Left forelimb (tissue), 1 donor: ENCODE measurements around the gene RALGDS.
"Not testable (repeated sequence)": the region's sequence is repeated elsewhere in the genome, so short reads cannot be mapped to it uniquely, and the experiment has no call there.

Experiments used
- DNase-seq: peaks from one replicate; pipeline ENCODE4 v3.0.0-alpha.2; 2018; ENCODE audit warnings: low spot score

Gene RALGDS

DNA sequence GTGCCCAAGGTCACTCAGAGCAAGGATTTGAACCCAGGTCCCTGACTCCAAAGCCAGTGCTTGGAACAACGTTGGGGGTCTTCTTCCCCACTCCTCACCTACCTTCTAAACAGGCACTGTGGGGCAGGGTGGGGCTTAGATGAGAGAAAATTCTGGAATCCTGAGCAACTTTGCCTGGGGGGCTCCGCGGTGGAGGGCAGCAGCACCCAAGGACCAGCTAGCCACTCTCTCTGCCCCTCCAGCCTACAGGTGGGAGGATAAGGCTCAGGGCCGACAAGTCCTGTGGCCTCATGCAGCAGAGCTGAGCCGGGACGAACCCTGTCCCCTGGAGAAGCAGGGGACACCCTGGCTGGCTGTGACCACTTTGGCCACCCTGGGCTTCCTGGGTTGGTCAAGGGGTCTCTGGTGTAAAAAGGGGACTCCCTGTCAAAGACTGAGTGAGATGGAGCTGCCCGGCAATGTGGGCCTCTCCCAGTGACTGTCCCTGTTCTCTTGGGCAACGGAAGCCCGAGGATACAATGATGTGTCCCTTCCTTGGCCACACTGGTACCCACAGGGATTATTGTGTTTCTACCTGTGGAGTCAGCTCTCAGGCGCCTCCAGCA, 32.8 kb downstream of the RALGDS start:
- DNase-seq: no peak

DNA sequence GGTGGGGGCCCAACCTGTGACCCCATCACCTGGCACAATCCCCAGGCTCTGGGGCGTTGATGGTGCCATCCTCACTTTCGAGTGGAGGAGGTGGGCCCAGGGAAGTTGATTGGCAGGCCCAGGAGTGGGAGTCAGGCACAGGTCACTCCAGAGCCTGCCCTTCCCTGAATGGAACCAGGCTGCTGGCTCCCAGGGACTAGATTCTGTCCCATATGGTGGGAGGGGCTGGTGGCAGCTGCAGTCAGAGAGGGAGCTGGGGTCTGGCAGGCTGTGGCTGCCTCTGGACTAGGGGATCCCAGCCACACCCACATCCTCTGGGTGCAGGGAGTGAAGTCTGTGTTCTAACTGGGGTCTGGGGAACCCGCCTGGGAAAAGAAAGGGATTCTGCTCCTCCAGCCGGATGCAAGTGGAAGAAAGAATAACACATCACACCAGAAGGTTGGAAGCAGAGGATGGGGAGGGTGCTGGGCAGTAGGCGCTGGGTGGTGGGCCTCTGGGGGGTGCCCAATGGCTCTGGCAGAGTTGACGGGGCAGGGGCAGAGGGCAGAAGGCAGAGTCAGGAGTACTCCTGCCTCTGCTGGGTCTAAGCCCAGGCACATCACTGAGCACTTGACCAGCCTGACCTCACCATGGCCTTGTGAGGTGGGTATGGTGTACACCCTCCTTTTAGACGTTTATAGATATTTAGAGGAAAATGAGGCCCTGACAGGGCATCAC, 33.5 kb downstream of the RALGDS start:
- no peak for DNase-seq

- DNase-seq: no peak
These were observed 34.1 kb downstream of the RALGDS start for GRCh38 chr9:133086894-133087293.

- not testable (repeated sequence) for DNase-seq
These were observed 34.7 kb downstream of the RALGDS start for GRCh38 chr9:133086212-133086860.

GRCh38 chr9:133083688-133084087, 37.4 kb downstream of the RALGDS start:
- not testable (repeated sequence) for DNase-seq

DNA sequence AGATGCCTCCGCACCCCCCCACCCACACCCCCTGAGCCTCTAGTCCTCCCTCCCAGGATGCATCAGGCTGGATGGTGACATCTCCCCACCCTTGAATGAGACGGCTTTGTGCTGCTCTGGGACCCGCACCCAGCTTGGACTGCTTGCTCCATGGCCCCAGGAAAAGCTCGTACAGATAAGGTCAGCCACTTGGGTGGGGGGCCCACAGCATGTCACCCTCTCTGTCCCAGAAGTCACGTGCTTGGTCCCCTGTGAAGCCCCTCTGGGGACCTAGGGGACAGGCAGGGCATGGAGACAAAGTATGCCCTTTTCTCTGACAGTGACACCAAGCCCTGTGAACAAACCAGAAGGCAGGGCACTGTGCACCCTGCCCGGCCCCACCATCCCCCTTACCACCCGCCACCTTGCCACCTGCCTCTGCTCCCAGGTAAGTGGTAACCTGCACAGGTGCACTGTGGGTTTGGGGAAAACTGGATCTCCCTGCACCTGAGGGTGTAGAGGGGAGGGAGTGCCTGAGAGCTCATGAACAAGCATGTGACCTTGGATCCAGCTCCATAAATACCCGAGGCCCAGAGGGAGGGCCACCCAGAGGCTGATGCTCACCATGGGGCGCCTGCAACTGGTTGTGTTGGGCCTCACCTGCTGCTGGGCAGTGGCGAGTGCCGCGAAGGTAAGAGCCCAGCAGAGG, 38.9 kb downstream of the RALGDS start:
- DNase-seq: not testable (repeated sequence)

- not testable (repeated sequence) for DNase-seq
These were observed 40.0 kb downstream of the RALGDS start for GRCh38 chr9:133080786-133081779.

- no peak for DNase-seq
These were observed 40.9 kb downstream of the RALGDS start for GRCh38 chr9:133080161-133080560.

GRCh38 chr9:133078486-133078885, 42.6 kb downstream of the RALGDS start:
- no peak for DNase-seq

DNA sequence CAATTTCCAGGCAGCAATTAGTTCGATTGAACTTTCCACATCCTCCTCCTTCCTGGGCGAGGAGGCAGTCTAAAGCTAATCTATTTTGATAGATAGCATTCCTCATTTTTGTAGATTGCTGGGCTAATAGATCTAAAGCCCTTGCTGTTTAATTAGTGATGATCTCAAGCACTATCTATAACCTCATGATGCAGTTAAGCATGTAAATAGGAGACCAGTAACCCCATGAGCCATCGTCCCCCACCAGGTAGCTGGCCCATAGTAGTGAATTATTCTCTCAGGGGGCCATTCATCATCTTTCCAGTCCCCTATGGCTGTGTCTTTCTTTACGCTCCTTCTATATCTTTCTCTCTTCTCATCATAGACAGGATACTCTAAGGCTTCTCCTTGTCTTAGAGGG, 44.3 kb downstream of the RALGDS start:
- DNase-seq: no peak

GRCh38 chr9:133075925-133076630, 45.0 kb downstream of the RALGDS start:
- DNase-seq: no peak

- DNase-seq: no peak
These were observed 46.9 kb downstream of the RALGDS start for GRCh38 chr9:133074111-133074651.

- no peak for DNase-seq
These were observed 47.7 kb downstream of the RALGDS start for GRCh38 chr9:133073086-133074014.

GRCh38 chr9:133072210-133072609, 48.8 kb downstream of the RALGDS start:
- DNase-seq: peak; percentile 15

DNA sequence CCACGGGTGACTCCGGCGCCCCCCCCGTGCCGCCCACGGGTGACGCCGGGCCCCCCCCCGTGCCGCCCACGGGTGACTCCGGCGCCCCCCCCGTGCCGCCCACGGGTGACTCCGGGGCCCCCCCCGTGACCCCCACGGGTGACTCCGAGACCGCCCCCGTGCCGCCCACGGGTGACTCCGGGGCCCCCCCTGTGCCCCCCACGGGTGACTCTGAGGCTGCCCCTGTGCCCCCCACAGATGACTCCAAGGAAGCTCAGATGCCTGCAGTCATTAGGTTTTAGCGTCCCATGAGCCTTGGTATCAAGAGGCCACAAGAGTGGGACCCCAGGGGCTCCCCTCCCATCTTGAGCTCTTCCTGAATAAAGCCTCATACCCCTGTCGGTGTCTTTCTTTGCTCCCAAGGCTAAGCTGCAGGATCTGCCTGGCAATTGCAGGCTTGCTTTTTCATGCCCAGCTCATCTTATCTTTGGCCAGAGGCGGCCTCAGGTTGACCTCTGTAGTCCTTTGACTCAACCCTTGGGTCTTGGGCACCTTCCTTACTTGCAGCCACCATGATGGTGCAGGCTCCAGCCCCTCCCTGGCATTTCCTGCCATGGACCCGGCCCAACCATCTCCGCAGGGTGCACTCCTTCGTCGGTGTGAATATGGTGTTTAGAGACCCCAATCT, 49.4 kb downstream of the RALGDS start:
- DNase-seq: no peak

DNA sequence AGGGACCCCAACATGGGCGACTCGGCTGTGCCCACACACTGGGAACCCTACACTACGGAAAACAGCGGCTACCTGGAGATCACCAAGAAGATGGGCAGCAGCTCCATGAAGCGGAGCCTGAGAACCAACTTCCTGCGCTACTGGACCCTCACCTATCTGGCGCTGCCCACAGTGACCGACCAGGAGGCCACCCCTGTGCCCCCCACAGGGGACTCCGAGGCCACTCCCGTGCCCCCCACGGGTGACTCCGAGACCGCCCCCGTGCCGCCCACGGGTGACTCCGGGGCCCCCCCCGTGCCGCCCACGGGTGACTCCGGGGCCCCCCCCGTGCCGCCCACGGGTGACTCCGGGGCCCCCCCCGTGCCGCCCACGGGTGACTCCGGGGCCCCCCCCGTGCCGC, 50.1 kb downstream of the RALGDS start:
- DNase-seq: not testable (repeated sequence)

GRCh38 chr9:133070500-133070961, 50.5 kb downstream of the RALGDS start:
- DNase-seq: not testable (repeated sequence)

DNA sequence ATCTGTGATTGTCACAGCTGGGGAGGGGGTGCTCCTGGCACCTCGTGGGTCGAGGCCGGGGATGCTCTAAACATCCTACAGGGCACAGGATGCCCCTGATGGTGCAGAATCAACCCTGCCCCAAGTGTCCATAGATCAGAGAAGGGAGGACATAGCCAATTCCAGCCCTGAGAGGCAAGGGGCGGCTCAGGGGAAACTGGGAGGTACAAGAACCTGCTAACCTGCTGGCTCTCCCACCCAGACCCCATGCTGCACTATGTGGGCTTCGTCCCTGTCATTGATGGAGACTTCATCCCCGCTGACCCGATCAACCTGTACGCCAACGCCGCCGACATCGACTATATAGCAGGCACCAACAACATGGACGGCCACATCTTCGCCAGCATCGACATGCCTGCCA, 52.6 kb downstream of the RALGDS start:
- not testable (repeated sequence) for DNase-seq

GRCh38 chr9:133067813-133068212, 53.2 kb downstream of the RALGDS start:
- DNase-seq: no peak
